Measurements from ENCODE around the gene XPNPEP1. TPM values are rescaled to one million over a fixed set of nuclear protein-coding genes. Genes with fewer than 3 reads are reported as not detected.

XPNPEP1 gene
- polyA plus RNA-seq, 4 donors, result 76.6 to 138 (median 112) TPM

DNA sequence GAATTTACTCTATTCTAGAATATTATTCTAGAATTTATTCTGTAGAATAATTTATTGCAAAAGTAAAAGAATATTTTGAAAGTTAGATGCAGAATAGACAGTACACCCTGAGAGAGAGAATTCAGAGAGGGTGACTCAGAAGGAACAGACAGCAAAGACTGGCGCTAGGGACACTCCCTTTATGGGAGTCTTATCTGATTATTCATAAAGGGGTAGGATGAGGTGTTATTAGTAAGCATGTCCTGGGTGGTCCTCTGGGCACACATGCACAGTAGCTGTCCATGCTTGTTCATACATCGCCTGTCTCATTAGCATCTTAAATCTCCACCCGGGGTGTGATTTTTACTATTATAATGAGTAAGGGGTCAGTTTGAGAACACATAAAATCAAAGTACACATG is 100.1 kb downstream of the XPNPEP1 start:
- H3K27me3 ChIP-seq (ENCODE audit: control insufficient read depth in 3 of 3, insufficient read depth in 3 of 3, low read length in 3 of 3), result no peaks in the 10 kb centered on the region
- no peaks in the 10 kb centered on the region for H3K4me1 ChIP-seq (ENCODE audit: control insufficient read depth in 3 of 3, insufficient read depth in 2 of 3, low read depth in 1 of 3, low read length in 2 of 3)
- H3K4me3 ChIP-seq (ENCODE audit: low read depth in 1 of 3, low read length in 3 of 3), result no peak overlapping the region
- FAIRE-seq (no peak), DNase-seq (no peak)
- no peaks in the 10 kb centered on the region for H3K36me3 ChIP-seq (ENCODE audit: control insufficient read depth in 3 of 3, insufficient read depth in 2 of 3, low read depth in 1 of 3, low read length in 3 of 3)
- WGBS, 3 donors, result 67 to 86% (median 79%) methylated on average over 3 of the region's 3 CpGs
- H3K9me3 ChIP-seq (ENCODE audit: control insufficient read depth in 2 of 2, insufficient read depth in 1 of 2, low read depth in 1 of 2, low read length in 1 of 2), result no peaks in the 10 kb centered on the region
- no peak overlapping the region for H3K27ac ChIP-seq (ENCODE audit: low read depth in 1 of 3, low read length in 2 of 3)

DNA sequence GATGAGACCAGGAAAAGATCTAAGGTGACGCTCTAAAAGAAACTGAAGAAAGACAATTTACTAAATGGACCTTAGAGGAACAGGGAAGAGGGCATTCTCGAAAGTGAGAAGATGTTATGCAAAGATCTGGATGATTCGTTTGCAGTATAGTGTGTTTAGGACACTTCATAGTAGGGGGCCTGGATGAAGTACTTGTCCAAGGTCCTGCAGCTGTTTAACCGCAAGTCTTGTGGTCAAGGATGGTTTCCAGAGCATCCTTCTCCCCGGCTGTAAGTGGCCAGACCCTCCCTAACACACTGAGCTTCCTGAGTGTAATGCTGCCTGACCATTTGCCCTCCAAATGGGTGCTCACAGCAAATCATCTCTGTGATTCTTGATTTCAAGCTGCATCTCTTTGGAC is 101.6 kb downstream of the XPNPEP1 start:
- DNase-seq, result no peak
- no peaks in the 10 kb centered on the region for H3K4me1 ChIP-seq (ENCODE audit: control insufficient read depth in 3 of 3, insufficient read depth in 2 of 3, low read depth in 1 of 3, low read length in 2 of 3)
- H3K9me3 ChIP-seq (ENCODE audit: control insufficient read depth in 2 of 2, insufficient read depth in 1 of 2, low read depth in 1 of 2, low read length in 1 of 2), result no peaks in the 10 kb centered on the region
- 69 to 71% (median 71%) methylated on average over 5 of the region's 5 CpGs for WGBS, 3 donors
- FAIRE-seq, result no peak
- H3K27me3 ChIP-seq (ENCODE audit: control insufficient read depth in 3 of 3, insufficient read depth in 3 of 3, low read length in 3 of 3), result no peaks in the 10 kb centered on the region
- H3K4me3 ChIP-seq (ENCODE audit: low read depth in 1 of 3, low read length in 3 of 3), result no peak overlapping the region
- no peaks in the 10 kb centered on the region for H3K36me3 ChIP-seq (ENCODE audit: control insufficient read depth in 3 of 3, insufficient read depth in 2 of 3, low read depth in 1 of 3, low read length in 3 of 3)
- H3K27ac ChIP-seq (ENCODE audit: low read depth in 1 of 3, low read length in 2 of 3), result no peak overlapping the region

DNA sequence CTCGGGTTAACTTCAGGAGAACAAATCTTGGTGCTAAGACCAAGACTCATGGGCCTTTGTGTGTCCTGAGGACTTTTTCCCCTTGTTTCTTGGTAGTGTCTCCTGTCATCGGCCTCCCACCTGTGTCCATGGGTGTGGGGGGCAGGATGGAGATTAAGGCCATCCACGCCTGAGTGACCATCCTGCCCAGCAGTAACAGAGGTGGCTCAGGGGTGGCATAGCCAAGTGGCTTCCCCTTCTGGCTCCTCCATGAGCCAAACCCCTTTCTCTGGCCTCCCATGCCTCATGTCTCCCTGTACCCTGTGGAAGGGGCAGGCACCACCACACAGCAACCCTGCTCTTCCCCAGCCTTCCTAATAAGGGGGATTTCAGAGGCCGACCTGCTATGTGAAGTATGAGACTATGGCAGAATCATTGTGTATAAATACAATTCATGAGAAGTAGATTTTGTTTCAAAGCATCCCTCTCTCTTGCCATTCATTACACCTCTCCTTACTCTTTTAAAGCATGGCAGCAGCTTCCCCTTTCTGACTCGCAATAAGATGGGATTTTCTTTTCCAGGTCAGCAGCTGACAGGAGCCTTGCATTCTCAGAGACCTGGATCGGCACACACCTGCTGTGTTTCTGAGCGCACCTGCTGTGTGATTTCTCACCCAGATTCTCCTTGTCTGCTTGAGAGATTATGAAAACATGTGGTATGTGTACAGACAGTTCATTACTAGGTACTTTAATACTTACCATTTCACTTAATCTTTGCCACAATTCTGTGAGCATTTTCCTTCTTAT is 102.5 kb downstream of the XPNPEP1 start:
- FAIRE-seq, result no peak
- Histone ChIP-seq H3K4me1 (ENCODE audit: control insufficient read depth in 3 of 3, insufficient read depth in 2 of 3, low read depth in 1 of 3, low read length in 2 of 3) (no peaks in the 10 kb centered on the region), H3K9me3 (ENCODE audit: control insufficient read depth in 2 of 2, insufficient read depth in 1 of 2, low read depth in 1 of 2, low read length in 1 of 2) (no peaks in the 10 kb centered on the region), H3K27me3 (ENCODE audit: control insufficient read depth in 3 of 3, insufficient read depth in 3 of 3, low read length in 3 of 3) (no peaks in the 10 kb centered on the region), H3K27ac (ENCODE audit: low read depth in 1 of 3, low read length in 2 of 3) (no peak overlapping the region), H3K4me3 (ENCODE audit: low read depth in 1 of 3, low read length in 3 of 3) (no peak overlapping the region), H3K36me3 (ENCODE audit: control insufficient read depth in 3 of 3, insufficient read depth in 2 of 3, low read depth in 1 of 3, low read length in 3 of 3) (no peaks in the 10 kb centered on the region)
- 56 to 76% (median 66%) methylated on average over 7 of the region's 7 CpGs for WGBS, 3 donors
- DNase-seq, result no peak

DNA sequence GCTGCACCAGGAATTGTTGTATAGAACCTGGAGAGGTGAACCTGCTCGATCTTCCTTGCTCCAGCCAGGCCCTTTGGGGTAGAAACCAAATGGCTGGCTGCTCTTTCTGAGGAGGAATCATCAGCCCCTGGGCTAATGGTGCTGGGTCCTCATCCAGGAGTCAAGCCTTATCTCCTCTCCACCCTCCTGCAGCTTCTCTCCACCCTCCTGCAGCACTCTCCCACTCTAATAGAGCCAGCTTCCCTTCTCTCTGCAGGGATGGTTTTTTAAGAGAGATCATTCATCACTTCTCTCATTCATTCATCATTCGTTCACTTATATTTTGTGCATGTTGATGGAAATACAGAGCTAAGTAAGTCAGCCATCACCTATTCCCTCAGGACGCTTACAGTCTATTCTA is 103.5 kb downstream of the XPNPEP1 start:
- no peaks in the 10 kb centered on the region for H3K4me1 ChIP-seq (ENCODE audit: control insufficient read depth in 3 of 3, insufficient read depth in 2 of 3, low read depth in 1 of 3, low read length in 2 of 3)
- H3K27me3 ChIP-seq (ENCODE audit: control insufficient read depth in 3 of 3, insufficient read depth in 3 of 3, low read length in 3 of 3), result no peaks in the 10 kb centered on the region
- no peak overlapping the region for H3K4me3 ChIP-seq (ENCODE audit: low read depth in 1 of 3, low read length in 3 of 3)
- FAIRE-seq (no peak), DNase-seq (no peak)
- 81 to 90% (median 82%) methylated on average over 3 of the region's 3 CpGs for WGBS, 3 donors
- H3K36me3 ChIP-seq (ENCODE audit: control insufficient read depth in 3 of 3, insufficient read depth in 2 of 3, low read depth in 1 of 3, low read length in 3 of 3), result no peaks in the 10 kb centered on the region
- no peaks in the 10 kb centered on the region for H3K9me3 ChIP-seq (ENCODE audit: control insufficient read depth in 2 of 2, insufficient read depth in 1 of 2, low read depth in 1 of 2, low read length in 1 of 2)
- H3K27ac ChIP-seq (ENCODE audit: low read depth in 1 of 3, low read length in 2 of 3), result no peak overlapping the region

Other genes starting within 250 kb of the XPNPEP1 start
- 100 to 1,000 TPM in 2 of 4 donors, 10 to 100 TPM in 2; 63.7 to 497 (median 99.1) TPM for gene ADD3, start 84.5 kb upstream of the XPNPEP1 start, polyA plus RNA-seq